RWPE2 (cell line): ENCODE data around the gene RORC.

ENCODE experiments used
- ATAC-seq: fragments of 200-7000 bp; cut with Tn5 transposase; 3 replicates; pipeline ENCODE4 v1.9.1; 2021; ENCODE audit warnings: low read depth
- DNase-seq: peaks from one replicate; pipeline ENCODE4 v3.0.0-alpha.2; 2020; ENCODE audit warnings: low spot score
- H3K27ac ChIP-seq: fragments of 450-650 bp; 2 replicates; pipeline ENCODE4 v1.5.1; 2017; ENCODE audit warnings: mild to moderate bottlenecking; ENCODE audit not compliant: poor library complexity, severe bottlenecking
- H3K27me3 ChIP-seq: fragments of 250-450 bp; sonication (Bioruptor Pico); 2 replicates; pipeline ENCODE4 v1.5.1; 2021; ENCODE audit warnings: mild to moderate bottlenecking, moderate library complexity; ENCODE audit not compliant: insufficient read depth, poor library complexity, severe bottlenecking
- H3K36me3 ChIP-seq: fragments of 250-450 bp; sonication (Bioruptor Pico); 2 replicates; pipeline ENCODE4 v1.5.1; 2020; ENCODE audit warnings: low read depth, mild to moderate bottlenecking, moderate library complexity
- H3K4me1 ChIP-seq: fragments of 250-450 bp; sonication (Bioruptor Pico); 2 replicates; pipeline ENCODE4 v1.5.1; 2021; ENCODE audit warnings: mild to moderate bottlenecking, moderate library complexity; ENCODE audit not compliant: insufficient read depth, poor library complexity, severe bottlenecking
- H3K4me3 ChIP-seq: fragments of 250-450 bp; sonication (Bioruptor Pico); 2 replicates; pipeline ENCODE4 v1.5.1; 2021; ENCODE audit warnings: mild to moderate bottlenecking, moderate library complexity; ENCODE audit not compliant: severe bottlenecking
- H3K9me3 ChIP-seq: fragments of 250-450 bp; sonication (Bioruptor Pico); 2 replicates; pipeline ENCODE4 v1.5.1; 2021; ENCODE audit warnings: mild to moderate bottlenecking, moderate library complexity; ENCODE audit not compliant: severe bottlenecking
- CTCF ChIP-seq: fragments of 450-650 bp; IDR thresholded peaks from one replicate; pipeline ENCODE4 v1.5.1; 2017; ENCODE audit warnings: mild to moderate bottlenecking, moderate library complexity; ENCODE audit not compliant: poor library complexity, severe bottlenecking

Gene RORC

GRCh38 chr1:151819227-151819835, 12.3 kb downstream of the RORC start:
- DNase-seq (no peak), ATAC-seq (no peak)
- no peak overlapping the region for H3K4me3 ChIP-seq
- H3K4me1 ChIP-seq: peaks cover 7% of the 10 kb centered on the region
- no peaks in the 10 kb centered on the region for H3K27me3 ChIP-seq
- TF ChIP-seq CTCF: no peak
- H3K9me3 ChIP-seq: no peaks in the 10 kb centered on the region
- no peak overlapping the region for H3K27ac ChIP-seq
- H3K36me3 ChIP-seq: no peaks in the 10 kb centered on the region

- TF ChIP-seq CTCF: no peak
- Histone ChIP-seq H3K27ac (no peak overlapping the region), H3K4me1 (peaks cover 7% of the 10 kb centered on the region), H3K4me3 (no peak overlapping the region), H3K36me3 (no peaks in the 10 kb centered on the region), H3K9me3 (no peaks in the 10 kb centered on the region), H3K27me3 (no peaks in the 10 kb centered on the region)
- ATAC-seq: no peak
- DNase-seq: no peak
Observed at GRCh38 chr1:151817353-151817730, 14.3 kb downstream of the RORC start.

- TF ChIP-seq CTCF: no peak
- H3K4me1 ChIP-seq: peaks cover 7% of the 10 kb centered on the region
- no peaks in the 10 kb centered on the region for H3K9me3 ChIP-seq
- DNase-seq (no peak), ATAC-seq (no peak)
- H3K27ac ChIP-seq: no peak overlapping the region
- no peak overlapping the region for H3K4me3 ChIP-seq
- H3K27me3 ChIP-seq: no peaks in the 10 kb centered on the region
- no peaks in the 10 kb centered on the region for H3K36me3 ChIP-seq
Observed at GRCh38 chr1:151816548-151817352, 14.9 kb downstream of the RORC start.

GRCh38 chr1:151815716-151816327, 15.8 kb downstream of the RORC start:
- Histone ChIP-seq H3K4me3 (no peak overlapping the region), H3K27me3 (no peaks in the 10 kb centered on the region), H3K9me3 (no peaks in the 10 kb centered on the region), H3K4me1 (peaks cover 7% of the 10 kb centered on the region), H3K27ac (no peak overlapping the region), H3K36me3 (no peaks in the 10 kb centered on the region)
- DNase-seq (no peak), ATAC-seq (no peak)
- TF ChIP-seq CTCF: no peak
